Hypothalamus (tissue), 51 donors: ENCODE data around the gene DDX21.
A peak's percentile ranks its signal among the peaks of the same experiment; 100 is the strongest.
"Not testable (repeated sequence)": the region's sequence is repeated elsewhere in the genome, so short reads cannot be mapped to it uniquely, and the experiment has no call there.

ENCODE experiments used
- DNase-seq, 51 donors: peaks; one replicate each; lab custom pipeline; 2025; lab: John Stamatoyannopoulos, UW

DDX21 gene

DNA sequence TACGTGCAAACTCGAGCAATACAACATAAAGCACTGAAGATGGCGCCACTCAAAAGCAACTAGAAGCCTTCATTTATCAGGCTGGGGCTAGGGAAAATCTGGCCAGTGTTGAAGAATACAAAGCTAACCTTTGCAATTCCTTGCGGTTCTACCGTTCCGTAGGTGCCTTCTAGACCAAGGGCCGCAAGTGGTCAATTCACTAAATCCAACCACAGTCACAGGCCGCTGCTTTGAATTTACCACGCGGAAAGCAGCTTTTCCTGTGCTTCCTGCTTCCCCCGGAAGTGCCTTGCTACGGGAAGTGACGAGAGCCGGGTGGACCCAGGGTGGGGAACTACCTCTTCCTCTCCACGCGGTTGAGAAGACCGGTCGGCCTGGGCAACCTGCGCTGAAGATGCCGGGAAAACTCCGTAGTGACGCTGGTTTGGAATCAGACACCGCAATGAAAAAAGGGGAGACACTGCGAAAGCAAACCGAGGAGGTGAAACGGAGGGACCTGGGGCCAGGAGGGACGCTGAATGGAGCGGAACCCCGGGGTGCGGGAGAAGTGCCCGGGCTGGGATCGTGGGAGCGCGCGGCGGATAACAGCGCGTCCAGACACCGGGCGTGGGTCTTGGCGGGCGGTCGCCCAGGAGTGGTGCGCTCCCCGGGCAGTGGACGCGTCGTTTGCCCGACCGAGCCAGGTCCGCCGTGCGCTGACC, at the start of gene DDX21:
Gene DDX21 (plus strand): TSS at position 339 of the 701 bp plus-strand sequence. CDS start 56 bp downstream, at position 395.
- peak; percentile 43 to 97 (median 85) for DNase-seq

GRCh38 chr10:68924593-68924992, 31.4 kb upstream of the DDX21 start:
- no peak for DNase-seq

- no peak for DNase-seq
Measured at GRCh38 chr10:68925489-68925888, 30.5 kb upstream of the DDX21 start.

DNA sequence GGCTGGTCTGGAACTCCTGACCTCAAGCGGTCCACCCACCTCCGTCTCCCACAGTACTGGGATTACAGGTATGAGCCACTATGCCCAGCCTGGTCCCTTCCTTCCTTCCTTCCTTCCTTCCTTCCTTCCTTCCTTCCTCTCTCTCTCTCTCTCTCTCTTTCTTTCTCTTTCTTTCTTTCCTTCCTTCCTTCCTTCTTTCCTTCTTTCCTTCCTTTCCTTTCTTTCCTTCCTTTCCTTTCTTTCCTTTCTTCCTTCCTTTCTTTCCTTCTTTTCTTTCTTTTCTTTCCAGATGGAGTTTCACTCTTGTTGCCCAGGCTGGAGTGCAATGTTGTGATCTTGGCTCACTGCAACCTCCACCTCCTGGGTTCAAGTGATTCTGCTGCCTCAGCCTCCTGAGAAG, 26.8 kb upstream of the DDX21 start:
- not testable (repeated sequence) for DNase-seq

- not testable (repeated sequence) for DNase-seq
Measured at GRCh38 chr10:68929888-68930287, 26.1 kb upstream of the DDX21 start.

- DNase-seq, result not testable (repeated sequence)
Measured at GRCh38 chr10:68932860-68933259, 23.1 kb upstream of the DDX21 start.

GRCh38 chr10:68934994-68935393, 21.0 kb upstream of the DDX21 start:
- DNase-seq, result no peak

- no peak for DNase-seq
Measured at GRCh38 chr10:68938117-68938516, 17.9 kb upstream of the DDX21 start.

GRCh38 chr10:68938884-68939283, 17.1 kb upstream of the DDX21 start:
- DNase-seq, result no peak

DNA sequence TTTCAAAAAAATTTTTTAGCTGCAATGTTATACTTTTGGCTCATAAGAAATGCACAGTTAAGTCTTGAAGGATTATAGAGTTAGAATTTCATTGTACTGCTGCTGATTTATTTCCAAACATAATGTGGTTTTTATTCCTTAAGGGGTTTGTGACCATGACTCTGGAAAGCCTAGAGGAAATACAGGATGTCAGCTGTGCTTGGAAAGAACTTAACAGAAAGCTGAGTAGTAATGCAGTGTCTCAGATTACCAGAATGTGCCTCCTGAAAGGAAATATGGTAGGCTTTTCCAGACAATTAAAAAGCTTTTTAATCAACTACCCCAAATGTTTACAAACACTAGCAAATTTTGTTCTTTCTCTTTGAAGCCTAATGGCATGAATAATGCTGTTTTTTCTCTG, 15.1 kb upstream of the DDX21 start:
- not testable (repeated sequence) for DNase-seq

GRCh38 chr10:68950598-68950997, 5.4 kb upstream of the DDX21 start:
- DNase-seq, result no peak

- DNase-seq, result no peak
Measured at GRCh38 chr10:68954904-68955303, 1.1 kb upstream of the DDX21 start.

DNA sequence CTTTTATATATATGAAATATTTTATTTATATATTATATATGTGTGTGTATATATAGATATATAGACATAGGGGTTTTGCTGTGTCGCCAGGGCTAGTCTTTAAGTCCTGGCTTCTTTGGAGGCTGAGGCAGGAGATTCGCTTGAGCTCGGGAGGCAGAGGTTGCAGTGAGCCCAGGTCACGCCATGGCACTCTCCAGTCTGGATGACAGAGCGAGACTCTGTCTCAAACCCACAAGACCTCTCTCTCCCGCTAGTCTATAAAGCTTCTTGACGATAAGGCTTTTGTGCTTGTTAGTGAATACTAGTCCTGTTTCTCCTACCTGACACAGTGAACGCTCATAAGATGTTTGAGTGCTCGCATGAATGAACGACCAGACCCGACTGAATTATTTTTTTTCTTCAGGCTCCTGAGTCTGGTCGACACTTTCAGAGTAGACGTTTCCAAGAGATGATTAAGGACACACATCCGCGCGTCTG, 577 bp upstream of the DDX21 start:
- DNase-seq, result no peak

DNA sequence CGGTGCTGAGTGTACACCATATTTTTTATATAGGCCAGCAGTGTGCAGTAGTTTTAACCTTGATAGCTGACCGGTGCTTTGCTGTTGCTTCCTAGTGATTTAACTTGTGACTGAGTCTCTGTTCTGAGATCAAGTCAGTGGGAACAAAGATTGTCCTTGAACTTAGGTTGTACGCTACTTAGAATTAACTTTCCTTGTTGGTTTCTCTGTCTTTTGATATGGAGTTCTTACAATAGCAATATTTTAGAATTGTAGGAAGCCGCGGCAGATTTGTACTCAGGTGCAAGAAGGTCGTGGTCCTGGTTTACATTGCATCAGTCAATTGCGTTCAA, 1.3 kb downstream of the DDX21 start:
- no peak for DNase-seq

DNA sequence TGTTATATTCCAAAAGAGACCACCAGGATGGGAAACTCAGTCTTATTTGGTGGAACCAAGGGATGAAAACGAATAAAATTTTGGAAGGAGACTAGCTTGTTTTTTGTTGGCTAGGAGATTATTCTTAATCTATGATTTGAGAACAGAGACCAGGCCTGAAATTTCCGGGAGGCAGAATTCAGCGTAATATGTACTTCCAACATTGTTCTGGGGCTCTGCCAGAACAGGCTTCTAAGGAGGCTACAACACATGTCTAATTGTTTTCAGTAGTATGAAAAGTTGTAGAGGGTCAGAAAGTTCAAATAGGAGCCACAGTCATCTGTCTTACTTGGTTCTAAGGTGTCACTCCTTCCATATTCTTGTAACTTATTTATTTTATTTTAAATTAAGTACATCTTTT, 1.7 kb downstream of the DDX21 start:
- no peak for DNase-seq

DNA sequence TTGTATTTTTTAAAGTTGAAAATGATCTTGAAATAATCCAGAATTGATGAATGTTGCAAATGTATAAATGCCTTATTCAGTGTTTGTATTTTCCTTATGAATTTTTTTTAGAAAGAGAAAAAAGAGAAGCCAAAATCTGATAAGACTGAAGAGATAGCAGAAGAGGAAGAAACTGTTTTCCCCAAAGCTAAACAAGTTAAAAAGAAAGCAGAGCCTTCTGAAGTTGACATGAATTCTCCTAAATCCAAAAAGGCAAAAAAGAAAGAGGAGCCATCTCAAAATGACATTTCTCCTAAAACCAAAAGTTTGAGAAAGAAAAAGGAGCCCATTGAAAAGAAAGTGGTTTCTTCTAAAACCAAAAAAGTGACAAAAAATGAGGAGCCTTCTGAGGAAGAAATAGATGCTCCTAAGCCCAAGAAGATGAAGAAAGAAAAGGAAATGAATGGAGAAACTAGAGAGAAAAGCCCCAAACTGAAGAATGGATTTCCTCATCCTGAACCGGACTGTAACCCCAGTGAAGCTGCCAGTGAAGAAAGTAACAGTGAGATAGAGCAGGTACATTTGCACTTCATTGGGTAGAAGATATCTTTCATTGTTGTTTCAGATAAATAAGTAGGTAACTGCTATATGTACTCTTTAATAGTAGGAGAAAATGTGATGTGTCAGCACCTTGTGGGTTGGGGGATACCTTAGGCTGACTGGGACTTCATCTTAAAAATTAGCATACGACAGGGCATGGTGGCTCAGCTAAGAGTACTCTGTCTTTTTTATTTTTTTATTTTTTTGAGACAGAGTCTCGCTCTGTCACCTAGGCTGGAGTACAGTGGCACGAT, 3.9 kb downstream of the DDX21 start:
- no peak for DNase-seq

GRCh38 chr10:68963151-68963550, 7.2 kb downstream of the DDX21 start:
- DNase-seq, result no peak

DNA sequence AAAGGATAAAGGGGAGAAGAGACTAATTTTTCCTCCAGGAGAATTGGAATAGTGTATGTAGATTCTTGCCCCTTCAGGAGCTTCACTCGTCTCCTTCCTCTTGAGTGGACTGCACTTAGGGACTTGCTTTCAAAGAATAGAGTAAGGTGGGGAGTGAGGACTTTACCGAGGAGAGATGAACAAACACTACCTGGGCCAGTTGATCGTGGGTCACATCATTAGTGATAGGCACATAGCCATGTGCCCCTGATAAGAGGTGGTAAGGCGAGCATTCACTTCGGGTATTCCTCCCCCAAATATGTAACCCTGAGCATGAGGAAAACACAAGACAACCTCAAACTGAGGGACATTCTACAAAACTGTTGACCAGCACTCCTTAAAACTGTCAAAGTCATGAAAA, 18.0 kb downstream of the DDX21 start:
- no peak for DNase-seq

- not testable (repeated sequence) for DNase-seq
Measured at GRCh38 chr10:68975936-68976473, 20.0 kb downstream of the DDX21 start.

- DNase-seq, result not testable (repeated sequence)
Measured at GRCh38 chr10:68979738-68980137, 23.8 kb downstream of the DDX21 start.

DNA sequence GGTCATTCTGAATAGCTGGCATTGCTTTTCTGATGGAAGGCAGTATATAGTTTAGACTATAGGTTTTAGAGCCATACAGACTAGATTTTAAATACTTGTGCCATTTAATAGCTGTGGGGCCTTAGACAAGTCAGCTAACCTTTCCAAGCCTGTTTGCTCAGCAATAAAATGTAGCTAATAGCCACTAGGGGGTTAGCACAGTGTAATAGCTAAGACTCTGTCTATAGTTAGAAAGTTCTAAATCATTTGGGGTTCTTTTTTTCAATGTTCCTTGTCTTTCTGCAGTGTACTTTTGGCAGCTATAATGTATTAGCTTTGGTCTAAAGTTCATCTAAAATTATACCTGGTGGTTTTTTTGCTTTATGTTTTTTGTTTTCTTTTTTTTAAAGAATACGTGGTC, 25.1 kb downstream of the DDX21 start:
- no peak for DNase-seq

GRCh38 chr10:68982389-68982788, 26.4 kb downstream of the DDX21 start:
- no peak for DNase-seq
